Sigmoid colon (tissue), 7 donors: ENCODE measurements around the gene SMIM43. TPM values are rescaled to one million over a fixed set of nuclear protein-coding genes. Genes with fewer than 3 reads are reported as not detected.
A peak's percentile ranks its signal among the peaks of the same experiment; 100 is the strongest.

Experiments
- DNase-seq: peaks from one replicate; pipeline ENCODE4 v3.0.0-alpha.2; 2019
- H3K27ac ChIP-seq, 4 donors: fragments of 200-600 bp; sonication (generic); one replicate each; pipeline ENCODE4 v1.5.1; 2016 to 2019; ENCODE audit warnings: mild to moderate bottlenecking in 1 of 4
- H3K27me3 ChIP-seq, 3 donors: fragments of 200-600 bp; sonication (generic); one replicate each; pipeline ENCODE4 v1.5.1; 2019; ENCODE audit warnings: mild to moderate bottlenecking in 1 of 3
- H3K36me3 ChIP-seq, 4 donors: fragments of 200-600 bp; sonication (generic); one replicate each; pipeline ENCODE4 v1.5.1; 2016 to 2019
- H3K4me1 ChIP-seq, 4 donors: fragments of 200-600 bp; sonication (generic); one replicate each; pipeline ENCODE4 v1.5.1; 2017 to 2019
- H3K4me3 ChIP-seq, 4 donors: fragments of 200-600 bp; sonication (generic); one replicate each; pipeline ENCODE4 v1.5.1; 2017 to 2019; ENCODE audit warnings: mild to moderate bottlenecking in 2 of 4, moderate library complexity in 1 of 4
- H3K9me3 ChIP-seq, 4 donors: fragments of 200-600 bp in 3 of 4; sonication (generic) in 3 of 4; one replicate each; pipeline versions ENCODE4 v1.5.1 to v1.6.1; 2013 to 2019
- CTCF ChIP-seq, 4 experiments: fragments of 450-650 bp in 3 of 4; fragments of 200-600 bp in 1 of 4; IDR thresholded peaks; one replicate each; pipeline ENCODE4 v1.5.1; 2016 to 2019; ENCODE audit warnings: antibody characterized with exemption in 4 of 4, mild to moderate bottlenecking in 3 of 4, moderate library complexity in 2 of 4
- EP300 ChIP-seq, 4 donors: sonication (generic); formaldehyde crosslinking; IDR thresholded peaks; one replicate each; pipeline ENCODE4 v1.6.1; 2017; ENCODE audit warnings: antibody characterized with exemption in 4 of 4
- POLR2A ChIP-seq, 2 donors: fragments of 450-650 bp; IDR thresholded peaks; one replicate each; pipeline ENCODE4 v1.6.1; 2016; ENCODE audit warnings: antibody characterized with exemption in 2 of 2, mild to moderate bottlenecking in 2 of 2, moderate library complexity in 2 of 2
- POLR2AphosphoS5 ChIP-seq, 4 donors: sonication (generic); formaldehyde crosslinking; IDR thresholded peaks; one replicate each; pipeline ENCODE4 v1.6.1; 2017; ENCODE audit warnings: antibody characterized with exemption in 4 of 4
- WGBS, 2 donors: extraction: QIAGEN DNeasy Blood & Tissue Kit; methylation state at CpG; one replicate each; pipeline ENCODE4 v1.1.7; 2013; 5-methylcytosine and 5-hydroxymethylcytosine counted together
- intact Hi-C: fragments of 100-400 bp; cut with DNase I; formaldehyde crosslinking; loops from one replicate; pipeline ENCODE4 v1.15.1; 2023
- polyA plus RNA-seq, 3 donors: library from polyadenylated mRNA; stranded (reverse); fragments of 200-250 nt; gene quantifications; one replicate each; pipeline ENCODE4 v1.2.3, GENCODE V29; 2013
- total RNA-seq, 4 donors: library from RNA; depleted of rRNA; stranded (reverse); fragments of >200 nt; gene quantifications; one replicate each; pipeline ENCODE4 v1.1.0, GENCODE V29; 2016
- donor health status: healthy with polysubstance abuse.
- donor health status: Bipolar disorder and iron deficiency.
- donor health status: healthy.

Gene SMIM43
- total and polyA plus RNA-seq, 7 donors, result 0.44 to 1.1 (median 0.60) TPM; not detected in 3

GRCh38 chr4:121712001-121712651 lies 52.8 kb downstream of the SMIM43 start:
- 63 to 66% methylated on average over 7 of the region's 7 CpGs for WGBS, 2 donors
- intact Hi-C loops, result no loop called here
- no peaks in the 10 kb centered on the region for H3K36me3 ChIP-seq
- H3K9me3 ChIP-seq, result no peaks in the 10 kb centered on the region
- H3K27ac ChIP-seq, result peak overlapping the region; percentile 71 to 81 (median 76)
- no peak for DNase-seq
- H3K4me3 ChIP-seq, result peak overlapping the region in 3 of 4 donors; percentile 22 to 35 (median 29)
- TF ChIP-seq CTCF (IDR thresholded peaks at IDR 0.05) (no peak), POLR2A (IDR thresholded peaks at IDR 0.05) (no peak), EP300 (IDR thresholded peaks at IDR 0.05) (no peak)
- peaks cover 0 to 14% (median 2%) of the 10 kb centered on the region in 4 donors for H3K4me1 ChIP-seq
- no peaks in the 10 kb centered on the region for H3K27me3 ChIP-seq

GRCh38 chr4:121711263-121712000 lies 53.5 kb downstream of the SMIM43 start:
- Histone ChIP-seq H3K4me1 (peaks cover 0 to 14% (median 2%) of the 10 kb centered on the region in 4 donors), H3K4me3 (peak overlapping the region in 3 of 4 donors; percentile 22 to 35 (median 29)), H3K9me3 (no peaks in the 10 kb centered on the region), H3K27me3 (no peaks in the 10 kb centered on the region), H3K27ac (peak overlapping the region; percentile 71 to 81 (median 76)), H3K36me3 (no peaks in the 10 kb centered on the region)
- peak; percentile 96 for DNase-seq
- WGBS, 2 donors, result 11 to 34% methylated on average over 18 of the region's 18 CpGs
- TF ChIP-seq POLR2AphosphoS5 (IDR thresholded peaks at IDR 0.05) (peak; percentile 64 to 88 (median 76)), EP300 (IDR thresholded peaks at IDR 0.05) (no peak), POLR2A (IDR thresholded peaks at IDR 0.05) (peak in 1 of 2 donors; percentile 39)
- intact Hi-C loops, result no loop called here

DNA sequence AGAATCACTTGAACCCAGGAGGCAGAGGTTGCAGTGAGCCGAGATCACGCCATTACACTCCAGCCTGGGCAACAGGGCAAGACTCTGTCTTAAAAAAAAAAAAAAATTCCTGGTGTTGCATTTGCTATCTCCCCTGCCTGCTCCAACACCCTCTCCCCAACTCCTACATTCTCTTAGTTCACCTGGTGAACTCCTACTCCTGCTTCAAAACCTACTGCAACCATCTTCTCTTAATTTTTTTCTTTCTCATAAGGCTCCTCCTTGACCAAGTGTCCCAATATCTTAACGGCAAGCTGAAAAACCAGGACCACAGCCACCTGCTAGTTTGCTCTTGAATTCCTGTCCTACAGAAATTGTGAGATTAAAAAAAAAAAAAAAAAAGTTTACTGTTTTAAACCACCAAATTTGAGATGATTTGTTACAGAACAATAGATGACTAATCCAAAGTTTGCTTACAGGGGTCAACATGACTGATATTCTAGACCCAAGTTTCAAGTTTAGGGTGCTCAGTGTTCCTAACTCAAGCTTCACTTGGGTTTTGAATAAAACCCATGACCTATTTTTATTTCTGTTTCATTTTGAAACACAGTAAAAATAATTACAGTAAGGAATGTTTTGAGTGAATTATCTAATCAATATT lies 55.1 kb downstream of the SMIM43 start:
- DNase-seq, result no peak
- H3K36me3 ChIP-seq, result no peaks in the 10 kb centered on the region
- WGBS, 2 donors, result 87 to 97% methylated on average over 3 of the region's 3 CpGs
- intact Hi-C loops, result no loop called here
- H3K4me3 ChIP-seq, result no peak overlapping the region
- no peaks in the 10 kb centered on the region for H3K27me3 ChIP-seq
- H3K4me1 ChIP-seq, result peaks cover 0 to 14% (median 2%) of the 10 kb centered on the region in 4 donors
- no peaks in the 10 kb centered on the region for H3K9me3 ChIP-seq
- no peak overlapping the region for H3K27ac ChIP-seq
- TF ChIP-seq POLR2AphosphoS5 (IDR thresholded peaks at IDR 0.05), result no peak
- TF ChIP-seq EP300 (IDR thresholded peaks at IDR 0.05), result no peak
- TF ChIP-seq POLR2A (IDR thresholded peaks at IDR 0.05), result no peak
- TF ChIP-seq CTCF (IDR thresholded peaks at IDR 0.05), result no peak

Other genes starting within 250 kb of the SMIM43 start
- gene ANXA5, start 68.2 kb downstream of the SMIM43 start, total RNA-seq, result 100 to 1,000 TPM; 152 to 224 (median 180) TPM
- 100 to 1,000 TPM; 113 to 145 (median 121) TPM for gene ANXA5, start 68.2 kb downstream of the SMIM43 start, polyA plus RNA-seq
- 10 to 100 TPM; 12.5 to 25.3 (median 18.6) TPM for gene EXOSC9, start 36.2 kb upstream of the SMIM43 start, total RNA-seq
- 10 to 100 TPM in 2 of 3 donors, 1 to 10 TPM in 1; 8.3 to 22.3 (median 10.2) TPM for gene EXOSC9, start 36.2 kb upstream of the SMIM43 start, polyA plus RNA-seq
- gene CCNA2, start 58.7 kb upstream of the SMIM43 start, total RNA-seq, result 1 to 10 TPM; 2.1 to 2.3 (median 2.2) TPM
- 10 to 100 TPM in 2 of 3 donors, 1 to 10 TPM in 1; 3.0 to 22.8 (median 10.9) TPM for gene CCNA2, start 58.7 kb upstream of the SMIM43 start, polyA plus RNA-seq
- gene BBS7, start 105.3 kb upstream of the SMIM43 start, total RNA-seq, result 10 to 100 TPM; 12.7 to 14.6 (median 13.6) TPM
- gene BBS7, start 105.3 kb upstream of the SMIM43 start, polyA plus RNA-seq, result 10 to 100 TPM in 1 of 3 donors, 1 to 10 TPM in 2; 8.4 to 12.3 (median 9.6) TPM
- gene TRPC3, start 186.9 kb upstream of the SMIM43 start, total RNA-seq, result 1 to 10 TPM in 1 of 4 donors, under 1 TPM in 3; 0.33 to 1.1 (median 0.59) TPM
- gene TRPC3, start 186.9 kb upstream of the SMIM43 start, polyA plus RNA-seq, result under 1 TPM in 1 of 3 donors, not detected in 2; 0.12 TPM